Esophagus squamous epithelium (tissue), 4 donors: ENCODE measurements around the gene ZMIZ1.

Experiments
- CTCF ChIP-seq, 6 experiments: fragments of 450-650 bp in 4 of 6; fragments of 200-600 bp in 2 of 6; sonication (generic) in 2 of 6; IDR thresholded peaks; one replicate each; pipeline ENCODE4 v1.5.1; 2016 to 2019; ENCODE audit warnings: antibody characterized with exemption in 6 of 6, mild to moderate bottlenecking in 4 of 6, moderate library complexity in 4 of 6
- POLR2A ChIP-seq, 4 donors: fragments of 450-650 bp; IDR thresholded peaks; one replicate each; pipeline ENCODE4 v1.6.1; 2017; ENCODE audit warnings: antibody characterized with exemption in 4 of 4, mild to moderate bottlenecking in 4 of 4, moderate library complexity in 3 of 4

- TF ChIP-seq CTCF (IDR thresholded peaks at IDR 0.05) (no peak), POLR2A (IDR thresholded peaks at IDR 0.05) (no peak)
Measured at GRCh38 chr10:79272353-79272752, 203.6 kb downstream of the ZMIZ1 start.
